Transverse colon (tissue), 4 donors: ENCODE data around the gene SRRM3. TPM values are rescaled to one million over a fixed set of nuclear protein-coding genes. Genes with fewer than 3 reads are reported as not detected.
A peak's percentile ranks its signal among the peaks of the same experiment; 100 is the strongest.
"Not testable (repeated sequence)": the region's sequence is repeated elsewhere in the genome, so short reads cannot be mapped to it uniquely, and the experiment has no call there.

Source experiments
- DNase-seq: peaks from one replicate; pipeline ENCODE4 v3.0.0-alpha.2; 2019
- H3K27ac ChIP-seq, 4 donors: fragments of 200-600 bp; sonication (generic); 2 replicates each; pipeline ENCODE4 v1.5.1; 2016 to 2018; ENCODE audit warnings: inconsistent platforms in 4 of 4
- H3K27me3 ChIP-seq: fragments of 200-600 bp; sonication (generic); 2 replicates; pipeline ENCODE4 v1.5.1; 2017; ENCODE audit warnings: inconsistent platforms
- H3K36me3 ChIP-seq, 4 donors: fragments of 200-600 bp; sonication (generic); 2 replicates each; pipeline ENCODE4 v1.5.1; 2017 to 2019; ENCODE audit warnings: inconsistent platforms in 4 of 4
- H3K4me1 ChIP-seq, 4 donors: fragments of 200-600 bp; sonication (generic); 2 replicates each; pipeline ENCODE4 v1.5.1; 2017 to 2020; ENCODE audit warnings: inconsistent platforms in 4 of 4
- H3K4me3 ChIP-seq, 4 donors: fragments of 200-600 bp; sonication (generic); 1 replicate in 1 of 4; 2 replicates in 3 of 4; pipeline versions ENCODE4 v1.5.1 to v1.6.1; 2017 to 2019; ENCODE audit warnings: inconsistent platforms in 4 of 4
- H3K9me3 ChIP-seq, 2 donors: fragments of 200-600 bp; sonication (generic); 2 replicates each; pipeline ENCODE4 v1.5.1; 2017 to 2019; ENCODE audit warnings: inconsistent platforms in 2 of 2
- CTCF ChIP-seq, 5 experiments: fragments of 200-600 bp in 3 of 5; fragments of 450-650 bp in 2 of 5; sonication (generic) in 3 of 5; IDR thresholded peaks; 1 replicate in 2 of 5; 2 replicates in 3 of 5; pipeline ENCODE4 v1.5.1; 2016 to 2017; ENCODE audit warnings: antibody characterized with exemption in 5 of 5, inconsistent platforms in 3 of 5, mild to moderate bottlenecking in 2 of 5, moderate library complexity in 1 of 5
- EP300 ChIP-seq: sonication (generic); formaldehyde crosslinking; IDR thresholded peaks from one replicate; pipeline ENCODE4 v1.6.1; 2017; ENCODE audit warnings: antibody characterized with exemption, low read depth
- POLR2A ChIP-seq: fragments of 450-650 bp; IDR thresholded peaks from one replicate; pipeline ENCODE4 v1.6.1; 2016; ENCODE audit warnings: antibody characterized with exemption, mild to moderate bottlenecking, moderate library complexity
- POLR2AphosphoS5 ChIP-seq, 3 donors: sonication (generic); formaldehyde crosslinking; IDR thresholded peaks; one replicate each; pipeline ENCODE4 v1.6.1; 2016; ENCODE audit warnings: antibody characterized with exemption in 3 of 3
- WGBS, 2 donors: methylation state at CpG; one replicate each; pipeline ENCODE4 v1.1.5; 2018; ENCODE audit warnings: low coverage in 1 of 2; 5-methylcytosine and 5-hydroxymethylcytosine counted together
- in situ Hi-C, 4 donors: fragments of 200-750 bp; cut with MboI; loops; one replicate each; pipeline versions ENCODE4 v1.15.0 to v1.15.1; 2017; ENCODE audit warnings: low sequenced_read_pairs in 3 of 4, low pct_ligation_motif_present in 1 of 4, low pct_unique_long_range_greater_than_20kb in 1 of 4
- intact Hi-C: fragments of 100-400 bp; cut with DNase I; formaldehyde crosslinking; loops from one replicate; pipeline ENCODE4 v1.15.1; 2023; ENCODE audit warnings: low total_unique reads
- total RNA-seq, 4 donors: library from RNA; depleted of rRNA; stranded (reverse); fragments of >200 nt; gene quantifications; one replicate each; pipeline ENCODE4 v1.1.0, GENCODE V29; 2016

The SRRM3 gene
- total RNA-seq, 4 donors from 2014 or later, result 0.82 to 1.4 (median 1.1) TPM; not detected in 1

GRCh38 chr7:76267107-76267893, 65.6 kb downstream of the SRRM3 start:
- TF ChIP-seq POLR2AphosphoS5 (IDR thresholded peaks at IDR 0.05), result no peak
- TF ChIP-seq CTCF (IDR thresholded peaks at IDR 0.05), result no peak
- TF ChIP-seq EP300, result no peak
- TF ChIP-seq POLR2A, result no peak
- Histone ChIP-seq H3K27ac (no peak overlapping the region), H3K4me3 (peak overlapping the region in 2 of 4 donors; percentile 18 to 33), H3K9me3 (no peaks in the 10 kb centered on the region), H3K36me3 (no peaks in the 10 kb centered on the region), H3K4me1 (peaks cover 0 to 16% (median 6%) of the 10 kb centered on the region in 4 donors), H3K27me3 (peaks cover 63% of the 10 kb centered on the region)
- WGBS, 2 donors, result 0 to 7% methylated on average over 2 to 6 of the region's 68 CpGs
- in situ Hi-C loops, result loop anchor here in 1 of 4 donors (10.0 kb wide), 1 partner anchor 92 kb away; no protein-coding TSS in a partner anchor
- no peak for DNase-seq
- intact Hi-C loops, result no loop called here

- Histone ChIP-seq H3K36me3 (no peaks in the 10 kb centered on the region), H3K4me3 (no peak overlapping the region), H3K9me3 (no peaks in the 10 kb centered on the region), H3K27ac (no peak overlapping the region), H3K4me1 (peaks cover 0 to 16% (median 6%) of the 10 kb centered on the region in 4 donors), H3K27me3 (peaks cover 68% of the 10 kb centered on the region)
- intact Hi-C loops, result no loop called here
- TF ChIP-seq CTCF (IDR thresholded peaks at IDR 0.05) (no peak), POLR2A (no peak), EP300 (no peak), POLR2AphosphoS5 (IDR thresholded peaks at IDR 0.05) (no peak)
- no peak for DNase-seq
- 4% methylated on average over 4 of the region's 4 CpGs; no CpG with 5 or more reads in 1 of the 2 donors for WGBS, 2 donors
- in situ Hi-C loops, result loop anchor here in 1 of 4 donors (10.0 kb wide), 1 partner anchor 93 kb away; no protein-coding TSS in a partner anchor
Measured at GRCh38 chr7:76267894-76268183, 66.1 kb downstream of the SRRM3 start.

GRCh38 chr7:76268376-76268775, 66.7 kb downstream of the SRRM3 start:
- TF ChIP-seq POLR2A (no peak), CTCF (IDR thresholded peaks at IDR 0.05) (no peak), EP300 (no peak), POLR2AphosphoS5 (IDR thresholded peaks at IDR 0.05) (no peak)
- H3K4me1 ChIP-seq, result peaks cover 0 to 16% (median 6%) of the 10 kb centered on the region in 4 donors
- H3K27ac ChIP-seq, result no peak overlapping the region
- in situ Hi-C loops (loop anchor here in 1 of 4 donors (10.0 kb wide), 1 partner anchor 94 kb away; no protein-coding TSS in a partner anchor), intact Hi-C loops (no loop called here)
- no peaks in the 10 kb centered on the region for H3K36me3 ChIP-seq
- peaks cover 70% of the 10 kb centered on the region for H3K27me3 ChIP-seq
- H3K4me3 ChIP-seq, result no peak overlapping the region
- WGBS, 2 donors, result 49 to 78% methylated on average over 3 to 5 of the region's 5 CpGs
- DNase-seq, result no peak
- no peaks in the 10 kb centered on the region for H3K9me3 ChIP-seq

GRCh38 chr7:76269895-76270294, 68.2 kb downstream of the SRRM3 start:
- WGBS, 2 donors, result 28 to 47% methylated on average over 3 to 5 of the region's 5 CpGs
- peaks cover 80% of the 10 kb centered on the region for H3K27me3 ChIP-seq
- DNase-seq, result no peak
- TF ChIP-seq POLR2AphosphoS5 (IDR thresholded peaks at IDR 0.05) (no peak), POLR2A (no peak), EP300 (no peak), CTCF (IDR thresholded peaks at IDR 0.05) (no peak)
- H3K27ac ChIP-seq, result no peak overlapping the region
- no peaks in the 10 kb centered on the region for H3K9me3 ChIP-seq
- peaks cover 0 to 16% (median 6%) of the 10 kb centered on the region in 4 donors for H3K4me1 ChIP-seq
- intact Hi-C loops (no loop called here), in situ Hi-C loops (loop anchor here in 1 of 4 donors (10.0 kb wide), 1 partner anchor 95 kb away; no protein-coding TSS in a partner anchor)
- H3K4me3 ChIP-seq, result no peak overlapping the region
- no peaks in the 10 kb centered on the region for H3K36me3 ChIP-seq

GRCh38 chr7:76271384-76271783, 69.7 kb downstream of the SRRM3 start:
- H3K9me3 ChIP-seq, H3K27ac ChIP-seq, in situ Hi-C loops, intact Hi-C loops, H3K4me3 ChIP-seq, H3K36me3 ChIP-seq, DNase-seq: not testable (repeated sequence)
- peaks cover 84% of the 10 kb centered on the region for H3K27me3 ChIP-seq
- WGBS, 2 donors, result 74% methylated on average over 2 of the region's 2 CpGs; no CpG with 5 or more reads in 1 of the 2 donors
- peaks cover 0 to 16% (median 6%) of the 10 kb centered on the region in 4 donors for H3K4me1 ChIP-seq
